Fibroblast of mammary gland (primary cell): ENCODE results near the gene CYP27C1.
A peak's percentile ranks its signal among the peaks of the same experiment; 100 is the strongest.

Experiments used
- DNase-seq: peaks from one replicate; pipeline ENCODE4 v3.0.0-alpha.2; 2010; ENCODE audit warnings: low read depth
- H3K4me3 ChIP-seq: 2 replicates; pipeline ENCODE4 v1.5.1; 2011; ENCODE audit warnings: low read depth, mild to moderate bottlenecking, low read length, moderate library complexity; ENCODE audit not compliant: control insufficient read depth
- CTCF ChIP-seq: conservative IDR thresholded peaks from 2 replicates; pipeline ENCODE4 v1.5.1; 2011; ENCODE audit warnings: low read depth, low read length, inconsistent platforms; ENCODE audit not compliant: control insufficient read depth, insufficient read depth

The CYP27C1 gene

GRCh38 chr2:127183771-127184170, 36.3 kb downstream of the CYP27C1 start:
- no peak for TF ChIP-seq CTCF
- DNase-seq = no peak

DNA sequence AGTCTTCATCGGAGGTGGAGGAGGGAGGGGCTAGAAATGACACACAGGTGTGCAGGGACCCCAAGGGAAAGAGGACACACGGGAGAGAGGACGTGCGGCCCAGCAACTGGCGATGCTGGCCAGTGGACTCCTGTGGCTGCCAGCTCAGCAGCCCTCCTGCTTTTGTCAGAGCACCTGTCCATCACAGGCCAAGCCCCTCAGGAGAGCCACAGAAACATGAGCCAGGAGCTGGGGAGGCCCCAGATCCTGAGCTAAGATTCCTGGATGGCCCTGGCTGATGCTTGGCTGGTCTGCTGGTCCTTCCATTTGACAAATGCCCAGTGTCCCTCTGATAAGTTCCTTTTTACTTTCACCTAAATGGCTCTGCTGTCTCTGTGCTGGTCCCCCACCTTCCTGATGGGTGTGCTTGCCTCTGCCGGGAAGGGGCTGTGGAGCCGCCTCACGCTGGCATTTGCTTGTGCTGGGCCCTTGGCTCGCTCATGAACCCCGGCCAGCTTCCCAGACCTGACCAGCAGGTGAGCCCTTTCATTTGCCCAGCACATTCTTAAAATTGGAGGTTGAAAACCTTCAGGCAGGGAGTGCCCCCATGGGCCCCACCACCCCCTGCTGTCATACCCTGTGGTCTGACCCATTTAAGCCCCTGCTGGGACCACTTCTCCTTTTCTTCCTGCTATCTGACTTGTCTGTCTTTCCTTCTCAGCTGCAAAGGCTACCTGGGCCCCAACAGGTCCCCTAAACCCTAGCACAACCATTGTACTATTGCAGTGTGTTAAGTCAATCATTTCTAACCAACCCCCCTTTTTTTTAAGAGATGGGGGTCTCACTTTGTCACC, 37.3 kb downstream of the CYP27C1 start:
- DNase-seq = no peak
- no peak overlapping the region for H3K4me3 ChIP-seq
- no peak for TF ChIP-seq CTCF

More at GRCh38 chr2:127183771-127184170, 36.3 kb downstream of the CYP27C1 start:
- H3K4me3 ChIP-seq = no peak overlapping the region

DNA sequence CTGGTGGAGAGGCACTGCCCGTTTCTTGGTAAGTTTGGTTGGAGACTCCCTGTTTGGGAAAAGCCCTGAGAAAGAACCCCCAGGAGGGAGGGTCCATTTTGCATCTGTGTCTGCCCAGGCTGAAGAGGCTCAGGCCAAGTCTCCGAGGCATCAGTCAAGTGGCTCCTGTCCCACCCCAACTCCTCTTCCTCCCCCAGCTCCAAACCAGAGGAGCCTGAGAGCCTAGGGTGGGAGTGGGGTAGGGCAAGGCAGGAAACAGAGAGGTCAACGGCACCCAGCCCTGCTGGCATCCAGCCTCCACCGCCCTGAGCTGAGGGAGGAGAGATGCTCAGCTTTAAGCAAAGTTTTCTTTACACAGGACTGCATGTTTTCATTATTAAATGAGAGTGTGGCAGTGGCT, 38.2 kb downstream of the CYP27C1 start:
- DNase-seq = no peak
- no peak overlapping the region for H3K4me3 ChIP-seq
- TF ChIP-seq CTCF = no peak

- DNase-seq = peak; percentile 35
- no peak overlapping the region for H3K4me3 ChIP-seq
- TF ChIP-seq CTCF = no peak
Observed at GRCh38 chr2:127179766-127180165, 40.3 kb downstream of the CYP27C1 start.

DNA sequence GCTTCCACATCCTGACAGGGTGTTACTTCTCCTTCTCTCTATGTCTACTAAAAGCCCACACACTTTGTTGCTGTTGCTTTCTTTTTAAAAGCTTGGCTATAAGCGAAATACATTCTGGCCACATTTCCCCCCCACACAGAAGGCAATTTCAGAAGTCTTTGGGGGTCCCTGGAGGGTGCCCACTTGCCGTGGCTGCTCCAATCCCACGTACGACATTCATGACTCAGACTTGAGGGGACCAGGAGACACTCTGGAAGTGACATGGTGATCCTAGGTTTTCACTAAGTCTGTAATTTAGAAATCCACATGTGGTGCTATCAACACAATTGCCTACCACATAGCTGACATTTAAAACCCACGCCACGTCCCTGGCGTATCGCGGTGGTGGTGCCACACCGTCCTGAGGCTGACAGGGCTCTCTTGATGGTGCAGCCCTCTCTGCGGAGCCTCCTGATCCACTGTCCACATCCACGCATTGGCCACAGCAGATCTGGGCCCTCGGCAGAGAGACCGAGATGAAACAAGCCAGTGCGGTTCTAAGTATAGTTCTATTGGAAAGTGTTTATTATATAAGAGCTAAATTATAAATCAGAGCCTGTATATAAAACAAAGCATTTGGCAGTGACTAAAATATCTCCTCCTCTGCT, 42.4 kb downstream of the CYP27C1 start:
- TF ChIP-seq CTCF = no peak
- no peak for DNase-seq
- no peak overlapping the region for H3K4me3 ChIP-seq

GRCh38 chr2:127176371-127177311, 43.5 kb downstream of the CYP27C1 start:
- no peak for TF ChIP-seq CTCF
- DNase-seq = peak; percentile 25
- no peak overlapping the region for H3K4me3 ChIP-seq
